ENCODE measurements around the gene CEACAM4.

The CEACAM4 gene

GRCh38 chr19:41577144-41577830 lies 49.6 kb downstream of the CEACAM4 start:
- WGBS = 80% methylated on average over 19 of the region's 19 CpGs
- no peak overlapping the region for H3K4me2 ChIP-seq (ENCODE audit: low read length, poor library complexity, severe bottlenecking)
- no peaks in the 10 kb centered on the region for H3K36me3 ChIP-seq (ENCODE audit: control insufficient read depth in 1 of 2, insufficient read depth in 2 of 2, low read depth in 1 of 2, low read length in 2 of 2)
- no peak for DNase-seq
- peaks cover 26 to 73% of the 10 kb centered on the region in 2 experiments for H3K27me3 ChIP-seq (ENCODE audit: control insufficient read depth in 1 of 2, insufficient read depth in 1 of 2, low read length in 2 of 2)
- no peak overlapping the region for H3K4ac ChIP-seq (ENCODE audit: low read depth in 1 of 2, low read length in 2 of 2)
- no peak overlapping the region for H2BK120ac ChIP-seq (ENCODE audit: low read depth, low read length)
- no peak overlapping the region for H2AK5ac ChIP-seq (ENCODE audit: low read length, severe bottlenecking)
- H2BK12ac ChIP-seq (ENCODE audit: low read length in 2 of 2) = no peak overlapping the region
- no peaks in the 10 kb centered on the region for H3K9me3 ChIP-seq (ENCODE audit: control insufficient read depth, low read length)
- no peak overlapping the region for H3K14ac ChIP-seq (ENCODE audit: low read length in 2 of 2)
- no peak overlapping the region for H4K91ac ChIP-seq (ENCODE audit: low read length)
- no peak overlapping the region for H3K18ac ChIP-seq (ENCODE audit: low read depth in 1 of 2, low read length in 2 of 2)
- H3K27ac ChIP-seq (ENCODE audit: low read length, poor library complexity, severe bottlenecking) = no peak overlapping the region
- no peak overlapping the region for H2AFZ ChIP-seq (ENCODE audit: low read depth, low read length)
- no peak overlapping the region for H2BK15ac ChIP-seq (ENCODE audit: low read depth, poor library complexity, severe bottlenecking)
- H2BK5ac ChIP-seq (ENCODE audit: low read depth, low read length, poor library complexity, severe bottlenecking) = no peak overlapping the region
- H3K79me1 ChIP-seq (replicated peaks; ENCODE audit: low read length, poor library complexity, severe bottlenecking) = no peaks in the 10 kb centered on the region
- no peak overlapping the region for H3K23ac ChIP-seq (ENCODE audit: low read length in 2 of 2)
- no peaks in the 10 kb centered on the region for H3K4me1 ChIP-seq (ENCODE audit: control insufficient read depth, insufficient read depth, low read depth, low read length)
- H4K8ac ChIP-seq (ENCODE audit: low read length) = no peak overlapping the region
- no peak overlapping the region for H3K9ac ChIP-seq (ENCODE audit: low read length)
- no peak overlapping the region for H3K4me3 ChIP-seq (ENCODE audit: insufficient read depth in 1 of 2, low read depth in 1 of 2, low read length in 2 of 2)

- Histone ChIP-seq H3K4me3 (ENCODE audit: insufficient read depth in 1 of 2, low read depth in 1 of 2, low read length in 2 of 2) (no peak within 1 kb of the TSS), H3K9me3 (ENCODE audit: control insufficient read depth, low read length) (no peaks in the 10 kb centered on the region), H3K23ac (ENCODE audit: low read length in 2 of 2) (no peak within 1 kb of the TSS), H3K27me3 (ENCODE audit: control insufficient read depth in 1 of 2, insufficient read depth in 1 of 2, low read length in 2 of 2) (peaks cover 32 to 86% of the 10 kb centered on the region in 2 experiments), H2BK5ac (ENCODE audit: low read depth, low read length, poor library complexity, severe bottlenecking) (no peak within 1 kb of the TSS), H3K36me3 (ENCODE audit: control insufficient read depth in 1 of 2, insufficient read depth in 2 of 2, low read depth in 1 of 2, low read length in 2 of 2) (no peaks in the 10 kb centered on the region), H3K18ac (ENCODE audit: low read depth in 1 of 2, low read length in 2 of 2) (no peak within 1 kb of the TSS), H2BK15ac (ENCODE audit: low read depth, poor library complexity, severe bottlenecking) (no peak within 1 kb of the TSS), H3K9ac (ENCODE audit: low read length) (no peak within 1 kb of the TSS), H3K27ac (ENCODE audit: low read length, poor library complexity, severe bottlenecking) (no peak within 1 kb of the TSS), H3K14ac (ENCODE audit: low read length in 2 of 2) (no peak within 1 kb of the TSS), H4K91ac (ENCODE audit: low read length) (no peak within 1 kb of the TSS), H2BK12ac (ENCODE audit: low read length in 2 of 2) (no peak within 1 kb of the TSS), H3K4me2 (ENCODE audit: low read length, poor library complexity, severe bottlenecking) (no peak within 1 kb of the TSS), H3K4ac (ENCODE audit: low read depth in 1 of 2, low read length in 2 of 2) (no peak within 1 kb of the TSS), H2AFZ (ENCODE audit: low read depth, low read length) (no peak within 1 kb of the TSS), H4K8ac (ENCODE audit: low read length) (no peak within 1 kb of the TSS), H3K79me1 (replicated peaks; ENCODE audit: low read length, poor library complexity, severe bottlenecking) (no peaks in the 10 kb centered on the region), H3K4me1 (ENCODE audit: control insufficient read depth, insufficient read depth, low read depth, low read length) (no peaks in the 10 kb centered on the region), H2AK5ac (ENCODE audit: low read length, severe bottlenecking) (no peak within 1 kb of the TSS), H2BK120ac (ENCODE audit: low read depth, low read length) (no peak within 1 kb of the TSS)
- no peak for DNase-seq
- 32% methylated on average over 4 of the region's 4 CpGs for WGBS
These were observed 50.9 kb downstream of the CEACAM4 start, which contains the start of gene CEACAM21 for GRCh38 chr19:41575998-41576397. TSS of gene CEACAM21 (plus strand) at chr19:41576166. CDS start at chr19:41576275, 109 bp downstream.

- no peak overlapping the region for H3K23ac ChIP-seq (ENCODE audit: low read length in 2 of 2)
- H3K79me1 ChIP-seq (replicated peaks; ENCODE audit: low read length, poor library complexity, severe bottlenecking) = no peaks in the 10 kb centered on the region
- no peak overlapping the region for H2BK5ac ChIP-seq (ENCODE audit: low read depth, low read length, poor library complexity, severe bottlenecking)
- no peaks in the 10 kb centered on the region for H3K9me3 ChIP-seq (ENCODE audit: control insufficient read depth, low read length)
- H3K27me3 ChIP-seq (ENCODE audit: control insufficient read depth in 1 of 2, insufficient read depth in 1 of 2, low read length in 2 of 2) = peaks cover 37 to 93% of the 10 kb centered on the region in 2 experiments
- H3K27ac ChIP-seq (ENCODE audit: low read length, poor library complexity, severe bottlenecking) = no peak overlapping the region
- H2BK12ac ChIP-seq (ENCODE audit: low read length in 2 of 2) = no peak overlapping the region
- H3K18ac ChIP-seq (ENCODE audit: low read depth in 1 of 2, low read length in 2 of 2) = no peak overlapping the region
- no peak overlapping the region for H3K4me2 ChIP-seq (ENCODE audit: low read length, poor library complexity, severe bottlenecking)
- no peak overlapping the region for H2BK15ac ChIP-seq (ENCODE audit: low read depth, poor library complexity, severe bottlenecking)
- DNase-seq = peak; percentile 69
- H3K4me1 ChIP-seq (ENCODE audit: control insufficient read depth, insufficient read depth, low read depth, low read length) = no peaks in the 10 kb centered on the region
- H3K4ac ChIP-seq (ENCODE audit: low read depth in 1 of 2, low read length in 2 of 2) = no peak overlapping the region
- no peak overlapping the region for H4K91ac ChIP-seq (ENCODE audit: low read length)
- 10% methylated on average over 7 of the region's 7 CpGs for WGBS
- no peak overlapping the region for H3K4me3 ChIP-seq (ENCODE audit: insufficient read depth in 1 of 2, low read depth in 1 of 2, low read length in 2 of 2)
- no peak overlapping the region for H2BK120ac ChIP-seq (ENCODE audit: low read depth, low read length)
- no peak overlapping the region for H2AFZ ChIP-seq (ENCODE audit: low read depth, low read length)
- H3K14ac ChIP-seq (ENCODE audit: low read length in 2 of 2) = no peak overlapping the region
- H2AK5ac ChIP-seq (ENCODE audit: low read length, severe bottlenecking) = no peak overlapping the region
- H3K9ac ChIP-seq (ENCODE audit: low read length) = no peak overlapping the region
- H4K8ac ChIP-seq (ENCODE audit: low read length) = no peak overlapping the region
- H3K36me3 ChIP-seq (ENCODE audit: control insufficient read depth in 1 of 2, insufficient read depth in 2 of 2, low read depth in 1 of 2, low read length in 2 of 2) = no peaks in the 10 kb centered on the region
These were observed 56.2 kb downstream of the CEACAM4 start for GRCh38 chr19:41570639-41571112.

- no peak overlapping the region for H2BK15ac ChIP-seq (ENCODE audit: low read depth, poor library complexity, severe bottlenecking)
- H3K79me1 ChIP-seq (replicated peaks; ENCODE audit: low read length, poor library complexity, severe bottlenecking) = no peaks in the 10 kb centered on the region
- H2BK120ac ChIP-seq (ENCODE audit: low read depth, low read length) = no peak overlapping the region
- no peak overlapping the region for H4K91ac ChIP-seq (ENCODE audit: low read length)
- H2BK5ac ChIP-seq (ENCODE audit: low read depth, low read length, poor library complexity, severe bottlenecking) = no peak overlapping the region
- H2AK5ac ChIP-seq (ENCODE audit: low read length, severe bottlenecking) = no peak overlapping the region
- no peak overlapping the region for H3K18ac ChIP-seq (ENCODE audit: low read depth in 1 of 2, low read length in 2 of 2)
- H3K4me2 ChIP-seq (ENCODE audit: low read length, poor library complexity, severe bottlenecking) = no peak overlapping the region
- H3K4me1 ChIP-seq (ENCODE audit: control insufficient read depth, insufficient read depth, low read depth, low read length) = no peaks in the 10 kb centered on the region
- H3K14ac ChIP-seq (ENCODE audit: low read length in 2 of 2) = no peak overlapping the region
- peaks cover 40 to 93% of the 10 kb centered on the region in 2 experiments for H3K27me3 ChIP-seq (ENCODE audit: control insufficient read depth in 1 of 2, insufficient read depth in 1 of 2, low read length in 2 of 2)
- no peak overlapping the region for H3K27ac ChIP-seq (ENCODE audit: low read length, poor library complexity, severe bottlenecking)
- no peak overlapping the region for H3K4me3 ChIP-seq (ENCODE audit: insufficient read depth in 1 of 2, low read depth in 1 of 2, low read length in 2 of 2)
- H3K9me3 ChIP-seq (ENCODE audit: control insufficient read depth, low read length) = no peaks in the 10 kb centered on the region
- H3K36me3 ChIP-seq (ENCODE audit: control insufficient read depth in 1 of 2, insufficient read depth in 2 of 2, low read depth in 1 of 2, low read length in 2 of 2) = no peaks in the 10 kb centered on the region
- no peak overlapping the region for H3K9ac ChIP-seq (ENCODE audit: low read length)
- no peak overlapping the region for H4K8ac ChIP-seq (ENCODE audit: low read length)
- no peak for DNase-seq
- H3K23ac ChIP-seq (ENCODE audit: low read length in 2 of 2) = no peak overlapping the region
- H3K4ac ChIP-seq (ENCODE audit: low read depth in 1 of 2, low read length in 2 of 2) = peak overlapping the region in 1 of 2 experiments; percentile 31
- WGBS = 65% methylated on average over 3 of the region's 3 CpGs
- no peak overlapping the region for H2BK12ac ChIP-seq (ENCODE audit: low read length in 2 of 2)
- H2AFZ ChIP-seq (ENCODE audit: low read depth, low read length) = no peak overlapping the region
These were observed 56.7 kb downstream of the CEACAM4 start for GRCh38 chr19:41570179-41570578.
